GM20000 (cell line): ENCODE data around the gene F11.
"Not testable (repeated sequence)": the region's sequence is repeated elsewhere in the genome, so short reads cannot be mapped to it uniquely, and the experiment has no call there.

Experiments used
- DNase-seq: peaks from one replicate; pipeline ENCODE4 v3.0.0; 2012; ENCODE audit warnings: low spot score
- CTCF ChIP-seq: IDR thresholded peaks from 2 replicates; pipeline ENCODE4 v1.5.1; 2012; ENCODE audit warnings: mild to moderate bottlenecking, control low read depth; ENCODE audit errors: extremely low read depth, missing control alignments

Gene F11

GRCh38 chr4:186304866-186305505 lies 39.0 kb downstream of the F11 start:
- no peak for TF ChIP-seq CTCF
- DNase-seq, result no peak

- no peak for DNase-seq
- TF ChIP-seq CTCF, result no peak
These were observed 41.5 kb downstream of the F11 start for GRCh38 chr4:186307497-186307896.

- no peak for TF ChIP-seq CTCF
- no peak for DNase-seq
These were observed 41.9 kb downstream of the F11 start for GRCh38 chr4:186307916-186308315.

GRCh38 chr4:186318481-186318880 lies 52.5 kb downstream of the F11 start:
- TF ChIP-seq CTCF, result no peak
- no peak for DNase-seq

GRCh38 chr4:186324660-186325059 lies 58.7 kb downstream of the F11 start:
- not testable (repeated sequence) for DNase-seq

- TF ChIP-seq CTCF, result no peak
- DNase-seq, result no peak
These were observed 60.4 kb downstream of the F11 start for GRCh38 chr4:186326391-186326790.

- no peak for DNase-seq
- TF ChIP-seq CTCF, result no peak
These were observed 63.4 kb downstream of the F11 start for GRCh38 chr4:186329372-186329771.

GRCh38 chr4:186330368-186330767 lies 64.4 kb downstream of the F11 start:
- no peak for TF ChIP-seq CTCF
- DNase-seq, result no peak
